Measurements from ENCODE around the gene IQGAP2. TPM values are rescaled to one million over a fixed set of nuclear protein-coding genes. Genes with fewer than 3 reads are reported as not detected.

IQGAP2 gene
- total RNA-seq, 4 donors from 2014 or later = 22.6 to 63.9 (median 28.3) TPM

GRCh38 chr5:76657683-76658311, 254.7 kb downstream of the IQGAP2 start:
- TF ChIP-seq CTCF (IDR thresholded peaks at IDR 0.05) = no peak

GRCh38 chr5:76660360-76660759, 257.3 kb downstream of the IQGAP2 start:
- DNase-seq (ENCODE audit: low spot score) (no peak), ATAC-seq (ENCODE audit: low FRiP score) (no peak)
- no peak for TF ChIP-seq CTCF (IDR thresholded peaks at IDR 0.05)

More at GRCh38 chr5:76657683-76658311, 254.7 kb downstream of the IQGAP2 start:
- DNase-seq (ENCODE audit: low spot score) = no peak
- ATAC-seq (ENCODE audit: low FRiP score) = no peak

GRCh38 chr5:76662521-76662920, 259.4 kb downstream of the IQGAP2 start:
- no peak for ATAC-seq (ENCODE audit: low FRiP score)
- DNase-seq (ENCODE audit: low spot score) = no peak
- no peak for TF ChIP-seq CTCF (IDR thresholded peaks at IDR 0.05)

- DNase-seq (ENCODE audit: low spot score) (no peak), ATAC-seq (ENCODE audit: low FRiP score) (no peak)
- TF ChIP-seq CTCF (IDR thresholded peaks at IDR 0.05) = no peak
These were observed 260.5 kb downstream of the IQGAP2 start for GRCh38 chr5:76663573-76663972.

- no peak for TF ChIP-seq CTCF (IDR thresholded peaks at IDR 0.05)
- no peak for ATAC-seq (ENCODE audit: low FRiP score)
- DNase-seq (ENCODE audit: low spot score) = no peak
These were observed 261.0 kb downstream of the IQGAP2 start for GRCh38 chr5:76664079-76664478.

- no peak for TF ChIP-seq CTCF (IDR thresholded peaks at IDR 0.05)
- DNase-seq (ENCODE audit: low spot score) = no peak
- no peak for ATAC-seq (ENCODE audit: low FRiP score)
These were observed 264.4 kb downstream of the IQGAP2 start for GRCh38 chr5:76667495-76667894.

GRCh38 chr5:76669245-76669644, 266.2 kb downstream of the IQGAP2 start:
- no peak for TF ChIP-seq CTCF (IDR thresholded peaks at IDR 0.05)
- DNase-seq (ENCODE audit: low spot score) (no peak), ATAC-seq (ENCODE audit: low FRiP score) (no peak)

Measured in omental fat pad (tissue), 4 donors.